HepG2 (cell line): ENCODE data around the gene DOK4. TPM values are rescaled to one million over a fixed set of nuclear protein-coding genes. Genes with fewer than 3 reads are reported as not detected.

Source experiments
- AFF4 ChIP-seq: sonication (generic); formaldehyde crosslinking; IDR thresholded peaks from 2 replicates; pipeline ENCODE4 v1.4.0; 2020; ENCODE audit warnings: missing genetic modification reagents
- HDAC2 ChIP-seq: sonication (generic); formaldehyde crosslinking; IDR thresholded peaks from 2 replicates; pipeline ENCODE4 v1.4.0; 2020; ENCODE audit warnings: missing genetic modification reagents
- HNF4A ChIP-seq: sonication (generic); formaldehyde crosslinking; IDR thresholded peaks from 2 replicates; pipeline ENCODE4 v1.4.0; 2020; ENCODE audit warnings: missing genetic modification reagents
- IRX3 ChIP-seq: sonication (generic); formaldehyde crosslinking; IDR thresholded peaks from 2 replicates; pipeline ENCODE4 v1.8.1; 2023; ENCODE audit warnings: mild to moderate bottlenecking, low read depth, missing genetic modification reagents, borderline replicate concordance
- KAT7 ChIP-seq: IDR thresholded peaks from 2 replicates; pipeline ENCODE4 v1.6.1; 2018; ENCODE audit warnings: borderline replicate concordance, missing compliant biosample characterization
- MED1 ChIP-seq: sonication (generic); formaldehyde crosslinking; IDR thresholded peaks from 2 replicates; pipeline ENCODE4 v1.4.0; 2020; ENCODE audit warnings: missing genetic modification reagents
- PLRG1 ChIP-seq: fragments of 450-650 bp; conservative IDR thresholded peaks from 2 replicates; pipeline ENCODE4 v1.6.1; 2016
- SMARCC2 ChIP-seq: fragments of 450-650 bp; IDR thresholded peaks from 2 replicates; pipeline ENCODE4 v1.6.1; 2017; ENCODE audit warnings: antibody characterized with exemption, mild to moderate bottlenecking
- SNAI1 ChIP-seq: sonication (generic); formaldehyde crosslinking; IDR thresholded peaks from 2 replicates; pipeline ENCODE4 v1.5.0; 2020; ENCODE audit warnings: mild to moderate bottlenecking, missing genetic modification reagents, borderline replicate concordance
- SOX13 ChIP-seq, 3 experiments: fragments of 450-650 bp in 1 of 3; sonication (generic) in 1 of 3; formaldehyde crosslinking in 1 of 3; IDR thresholded peaks in 2 of 3; conservative IDR thresholded peaks in 1 of 3; 2 replicates each; pipeline versions ENCODE4 v1.5.0 to v1.6.1; 2016 to 2020; ENCODE audit warnings: antibody characterized with exemption in 1 of 3, mild to moderate bottlenecking in 1 of 3, missing compliant biosample characterization in 1 of 3, missing genetic modification reagents in 1 of 3, moderate library complexity in 1 of 3
- WIZ ChIP-seq: sonication (generic); formaldehyde crosslinking; IDR thresholded peaks from 2 replicates; pipeline ENCODE4 v1.5.1; 2020; ENCODE audit warnings: mild to moderate bottlenecking, missing genetic modification reagents
- YY1 ChIP-seq: IDR thresholded peaks from 2 replicates; pipeline ENCODE4 v1.6.1; 2011; ENCODE audit warnings: low read length, low read depth, moderate library complexity, mild to moderate bottlenecking; ENCODE audit not compliant: insufficient read depth, insufficient replicate concordance
- ZBTB10 ChIP-seq: sonication (generic); formaldehyde crosslinking; IDR thresholded peaks from 2 replicates; pipeline ENCODE4 v1.4.0; 2020; ENCODE audit warnings: missing genetic modification reagents, borderline replicate concordance
- ZFYVE20 ChIP-seq: sonication (generic); formaldehyde crosslinking; IDR thresholded peaks from 2 replicates; pipeline ENCODE4 v1.8.0; 2023; ENCODE audit warnings: low read depth, mild to moderate bottlenecking, moderate library complexity, missing genetic modification reagents, borderline replicate concordance
- ZKSCAN8 ChIP-seq: IDR thresholded peaks from 2 replicates; pipeline ENCODE4 v1.6.1; 2016; ENCODE audit warnings: borderline replicate concordance, missing genetic modification reagents, missing compliant biosample characterization
- ZMAT3 ChIP-seq: sonication (generic); formaldehyde crosslinking; conservative IDR thresholded peaks from 2 replicates; pipeline ENCODE4 v1.7.0; 2021; ENCODE audit warnings: missing genetic modification reagents
- ZNF160 ChIP-seq: sonication (generic); formaldehyde crosslinking; IDR thresholded peaks from 2 replicates; pipeline ENCODE4 v1.8.0; 2022; ENCODE audit warnings: mild to moderate bottlenecking, inconsistent platforms, missing genetic modification reagents
- ZNF207 ChIP-seq: fragments of 450-650 bp; IDR thresholded peaks from 2 replicates; pipeline ENCODE4 v1.6.1; 2016; ENCODE audit warnings: antibody characterized with exemption, borderline replicate concordance
- ZNF34 ChIP-seq: sonication (generic); formaldehyde crosslinking; IDR thresholded peaks from 2 replicates; pipeline ENCODE4 v1.4.0; 2020; ENCODE audit warnings: mild to moderate bottlenecking, missing genetic modification reagents, borderline replicate concordance
- polyA plus RNA-seq, 8 experiments: library from polyadenylated mRNA; depleted of rRNA in 3 of 8; stranded (reverse) in 7 of 8; unstranded in 1 of 8; fragments of >200 nt; fragmentation: Illumina TruSeq in 4 of 8; extraction: Trizol in 4 of 8; gene quantifications; 2 replicates each; pipeline versions ENCODE4 v1.2.1 to v1.2.3, GENCODE V29; 2011 to 2016; ENCODE audit warnings: low read depth in 4 of 8, missing spikeins in 1 of 8, mixed read lengths in 1 of 8; ENCODE audit not compliant: insufficient read depth in 1 of 8
- total RNA-seq, 5 experiments: library from RNA; depleted of rRNA; stranded (reverse); fragments of >200 nt; fragmentation: Illumina TruSeq; extraction: Trizol; gene quantifications; 2 replicates each; pipeline ENCODE4 v1.2.3, GENCODE V29; 2016; ENCODE audit warnings: low read depth in 1 of 5
- TF ChIP-seq, protein P1 (sequence below): sonication (generic); formaldehyde crosslinking; IDR thresholded peaks from 2 replicates; pipeline ENCODE4 v1.8.1; 2023; ENCODE audit warnings: missing genetic modification reagents, mild to moderate bottlenecking, borderline replicate concordance
- TF ChIP-seq, protein P2 (sequence below): sonication (generic); formaldehyde crosslinking; IDR thresholded peaks from 2 replicates; pipeline ENCODE4 v1.4.0; 2020; ENCODE audit warnings: missing genetic modification reagents

The DOK4 gene
- total and polyA plus RNA-seq, 2 of the 13 experiments (the other 11 are each of a cell fraction or from before 2014, with no cell fraction given) = 52.7 to 70.0 TPM

DNA sequence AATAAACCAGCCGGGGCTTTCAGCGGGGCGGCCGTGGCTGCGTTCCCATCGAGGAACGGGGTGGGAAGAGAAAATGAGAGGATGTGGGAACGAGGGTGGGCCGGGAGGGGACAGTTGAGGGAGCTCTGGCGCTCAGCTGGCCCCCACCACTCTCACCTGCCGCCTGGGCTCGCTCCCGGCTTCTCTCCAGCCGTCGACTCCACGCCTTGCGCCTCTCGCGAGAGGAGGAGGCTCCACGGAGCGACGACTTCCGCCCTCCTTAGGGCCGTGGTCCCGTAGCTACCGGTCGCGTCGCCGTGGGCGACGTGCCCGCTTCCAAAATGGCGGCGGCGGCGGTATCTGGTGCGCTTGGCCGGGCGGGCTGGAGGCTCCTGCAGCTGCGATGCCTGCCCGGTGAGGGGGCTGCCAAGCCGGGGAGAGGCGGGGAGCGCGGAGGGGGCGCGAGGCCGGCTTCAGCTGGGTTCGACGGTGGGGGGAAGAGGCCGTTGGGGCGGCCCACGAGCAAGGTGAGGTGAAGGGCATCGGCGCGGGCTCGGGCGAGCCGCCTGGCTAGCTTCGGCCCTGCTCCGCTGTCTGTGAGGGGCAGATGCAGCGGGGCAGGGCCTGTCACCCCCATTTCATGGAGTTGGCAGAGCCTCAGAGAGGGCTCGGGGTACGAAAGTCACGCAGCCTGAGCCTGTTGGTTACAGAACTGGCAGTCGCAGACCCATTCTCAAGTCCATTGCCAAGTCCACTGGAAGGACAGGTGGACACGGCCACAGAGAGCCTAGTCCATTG lies 38.9 kb downstream of the DOK4 start, which contains the start of the genes CIAPIN1 and COQ9 (continued):
- TF ChIP-seq ZNF160 (0 out of 2 replicates have a peak, but pooled peaks have one; percentile 92), ZNF34 (CRISPR knock-in tag) (peak; percentile 94; the same call in 1 of the 2 replicates), ZNF207 (no peak), SNAI1 (CRISPR knock-in tag) (no peak; the same call in 1 of the 2 replicates), WIZ (peak; percentile 74; the same call in 1 of the 2 replicates), AFF4 (CRISPR knock-in tag) (no peak), SMARCC2 (no peak), ZMAT3 (CRISPR knock-in tag) (peak; percentile 93), ZFYVE20 (CRISPR knock-in tag) (0 out of 2 replicates have a peak, but pooled peaks have one; percentile 22), SOX13 (IDR thresholded peaks at IDR 0.05) (no peak), SOX13 (CRISPR knock-in tag; conservative IDR thresholded peaks at IDR 0.05 in 1 of 2, IDR thresholded peaks at IDR 0.05 in 1 of 2) (peak in 1 of 2 experiments; percentile 52; a peak in 2 of 4 replicates), HDAC2 (CRISPR knock-in tag) (peak; percentile 65; the same call in 1 of the 2 replicates), MED1 (CRISPR knock-in tag) (peak; percentile 79), KAT7 (CRISPR knock-in tag) (peak; percentile 99), IRX3 (CRISPR knock-in tag) (no peak), ZKSCAN8 (peak; percentile 67), PLRG1 (no peak), HNF4A (CRISPR knock-in tag) (0 out of 2 replicates have a peak, but pooled peaks have one; percentile 7), ZBTB10 (CRISPR knock-in tag) (no peak), YY1 (peak; percentile 100)
- TF ChIP-seq, protein P1, sequence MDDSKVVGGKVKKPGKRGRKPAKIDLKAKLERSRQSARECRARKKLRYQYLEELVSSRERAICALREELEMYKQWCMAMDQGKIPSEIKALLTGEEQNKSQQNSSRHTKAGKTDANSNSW (CRISPR knock-in tag) = peak; percentile 87; the same call in 1 of the 2 replicates
- TF ChIP-seq, protein P2, sequence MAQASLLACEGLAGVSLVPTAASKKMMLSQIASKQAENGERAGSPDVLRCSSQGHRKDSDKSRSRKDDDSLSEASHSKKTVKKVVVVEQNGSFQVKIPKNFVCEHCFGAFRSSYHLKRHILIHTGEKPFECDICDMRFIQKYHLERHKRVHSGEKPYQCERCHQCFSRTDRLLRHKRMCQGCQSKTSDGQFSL (CRISPR knock-in tag) = no peak; the same call in 1 of the 2 replicates
